Astrocyte (in vitro differentiated cells and primary cell): ENCODE data around the gene DNAJC11. TPM values are rescaled to one million over a fixed set of nuclear protein-coding genes. Genes with fewer than 3 reads are reported as not detected.

ENCODE experiments used
- DNase-seq: peaks from one replicate; pipeline ENCODE4 v3.0.0-alpha.2; 2010; ENCODE audit warnings: low read depth
- FAIRE-seq: peaks from 2 replicates; lab custom pipeline; 2011; peaks lifted over from hg19 to GRCh38; lab: Jason Lieb, UNC
- H2AFZ ChIP-seq: 2 replicates; pipeline ENCODE4 v1.6.0; 2012; ENCODE audit warnings: low read depth, low read length, inconsistent platforms
- H3K27ac ChIP-seq: 2 replicates; pipeline ENCODE4 v1.5.1; 2011; ENCODE audit warnings: low read depth, low read length, inconsistent platforms
- H3K27me3 ChIP-seq: 2 replicates; pipeline ENCODE4 v1.6.0; 2011; ENCODE audit warnings: low read length, inconsistent platforms; ENCODE audit not compliant: insufficient read depth
- H3K36me3 ChIP-seq: 2 replicates; pipeline ENCODE4 v1.5.1; 2011; ENCODE audit warnings: low read length, inconsistent platforms; ENCODE audit not compliant: insufficient read depth
- H3K4me1 ChIP-seq: 2 replicates; pipeline ENCODE4 v1.5.1; 2011; ENCODE audit warnings: low read length, inconsistent platforms; ENCODE audit not compliant: insufficient read depth
- H3K4me2 ChIP-seq: 2 replicates; pipeline ENCODE4 v1.6.0; 2012; ENCODE audit warnings: low read length, inconsistent platforms
- H3K4me3 ChIP-seq: 2 replicates; pipeline ENCODE4 v1.5.1; 2011; ENCODE audit warnings: low read depth, mild to moderate bottlenecking, low read length, inconsistent platforms; ENCODE audit not compliant: insufficient read depth
- H3K79me2 ChIP-seq: 2 replicates; pipeline ENCODE4 v1.6.0; 2012; ENCODE audit warnings: mild to moderate bottlenecking, low read length, inconsistent platforms; ENCODE audit not compliant: insufficient read depth
- H3K9ac ChIP-seq: 2 replicates; pipeline ENCODE4 v1.6.0; 2012; ENCODE audit warnings: mild to moderate bottlenecking, low read length, inconsistent platforms
- H3K9me3 ChIP-seq: 2 replicates; pipeline ENCODE4 v1.5.1; 2012; ENCODE audit warnings: low read depth, mild to moderate bottlenecking, low read length, inconsistent platforms; ENCODE audit not compliant: insufficient read depth
- H4K20me1 ChIP-seq: 2 replicates; pipeline ENCODE4 v1.6.0; 2012; ENCODE audit warnings: low read length, inconsistent platforms; ENCODE audit not compliant: insufficient read depth
- H3K27ac Mint-ChIP-seq: one replicate; pipeline ENCODE4 v1.8.0; 2021; ENCODE audit warnings: mild to moderate bottlenecking, mixed read lengths; ENCODE audit not compliant: unreplicated experiment
- H3K27me3 Mint-ChIP-seq: one replicate; pipeline ENCODE4 v1.8.0; 2021; ENCODE audit warnings: low read depth, mixed read lengths; ENCODE audit not compliant: unreplicated experiment
- H3K36me3 Mint-ChIP-seq: one replicate; pipeline ENCODE4 v1.8.0; 2021; ENCODE audit warnings: low read depth, mixed read lengths; ENCODE audit not compliant: unreplicated experiment
- H3K4me1 Mint-ChIP-seq: one replicate; pipeline ENCODE4 v1.8.0; 2021; ENCODE audit warnings: low read depth, mixed read lengths; ENCODE audit not compliant: unreplicated experiment
- H3K4me3 Mint-ChIP-seq: one replicate; pipeline ENCODE4 v1.8.0; 2021; ENCODE audit warnings: mild to moderate bottlenecking, moderate library complexity, mixed read lengths; ENCODE audit not compliant: unreplicated experiment
- H3K9me3 Mint-ChIP-seq: one replicate; pipeline ENCODE4 v1.8.0; 2021; ENCODE audit warnings: mild to moderate bottlenecking, mixed read lengths; ENCODE audit not compliant: unreplicated experiment
- CTCF ChIP-seq: IDR thresholded peaks from 2 replicates; pipeline ENCODE4 v1.5.1; 2011; ENCODE audit warnings: low read depth, mild to moderate bottlenecking, inconsistent platforms, low read length, moderate library complexity; ENCODE audit not compliant: insufficient read depth
- EZH2 ChIP-seq: IDR thresholded peaks from 2 replicates; pipeline ENCODE4 v1.6.1; 2012; ENCODE audit warnings: mild to moderate bottlenecking, low read length, inconsistent platforms; ENCODE audit not compliant: insufficient read depth
- total RNA-seq: library from RNA; stranded (reverse); gene quantifications from 2 replicates; pipeline ENCODE4 v1.2.1, GENCODE V29; 2021

The DNAJC11 gene
- total RNA-seq, 1 donor from 2014 or later: 63.9 TPM

GRCh38 chr1:6586404-6586816 lies 115.2 kb downstream of the DNAJC11 start:
- H3K79me2 ChIP-seq: peaks cover 30% of the 10 kb centered on the region
- FAIRE-seq (no peak), DNase-seq (no peak)
- H3K27ac ChIP-seq: no peak overlapping the region
- H3K9me3 ChIP-seq: no peaks in the 10 kb centered on the region
- Mint-ChIP-seq H3K9me3 (no peaks in the 10 kb centered on the region), H3K36me3 (peaks cover 15% of the 10 kb centered on the region), H3K4me3 (no peak overlapping the region), H3K27me3 (no peaks in the 10 kb centered on the region), H3K4me1 (peaks cover 8% of the 10 kb centered on the region), H3K27ac (no peak overlapping the region)
- peaks cover 7% of the 10 kb centered on the region for H3K36me3 ChIP-seq
- H3K4me1 ChIP-seq: no peaks in the 10 kb centered on the region
- TF ChIP-seq CTCF: no peak
- TF ChIP-seq EZH2: no peak
- H4K20me1 ChIP-seq: peaks cover 72% of the 10 kb centered on the region
- H3K4me3 ChIP-seq: no peak overlapping the region
- H3K4me2 ChIP-seq: no peak overlapping the region
- H3K27me3 ChIP-seq: no peaks in the 10 kb centered on the region
- no peak overlapping the region for H3K9ac ChIP-seq
- H2AFZ ChIP-seq: no peak overlapping the region

DNA sequence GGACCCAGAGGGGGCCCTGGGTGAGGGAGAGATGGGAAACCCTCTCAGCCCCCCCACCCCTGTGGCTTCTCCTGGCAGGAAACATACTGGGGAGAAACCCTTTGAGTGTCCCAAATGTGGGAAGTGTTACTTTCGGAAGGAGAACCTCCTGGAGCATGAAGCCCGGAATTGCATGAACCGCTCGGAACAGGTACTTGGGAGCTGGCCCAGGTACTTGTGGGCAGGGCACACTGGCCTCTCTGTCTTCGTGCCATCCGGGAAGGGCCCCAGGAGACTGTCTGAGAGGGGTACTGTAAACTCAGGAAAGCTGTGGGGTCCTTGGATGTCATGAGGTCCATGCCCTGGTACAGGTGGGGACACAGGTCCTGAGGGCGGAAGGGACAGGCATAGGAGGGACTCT lies 115.8 kb downstream of the DNAJC11 start:
- H3K79me2 ChIP-seq: peaks cover 30% of the 10 kb centered on the region
- DNase-seq (no peak), FAIRE-seq (no peak)
- Mint-ChIP-seq H3K4me3 (no peak overlapping the region), H3K27ac (no peak overlapping the region), H3K4me1 (peaks cover 11% of the 10 kb centered on the region), H3K36me3 (peaks cover 15% of the 10 kb centered on the region), H3K9me3 (no peaks in the 10 kb centered on the region), H3K27me3 (no peaks in the 10 kb centered on the region)
- H3K27ac ChIP-seq: no peak overlapping the region
- H3K4me1 ChIP-seq: peaks cover 3% of the 10 kb centered on the region
- H3K9ac ChIP-seq: no peak overlapping the region
- peaks cover 72% of the 10 kb centered on the region for H4K20me1 ChIP-seq
- H3K4me3 ChIP-seq: no peak overlapping the region
- TF ChIP-seq CTCF: no peak
- no peak for TF ChIP-seq EZH2
- H2AFZ ChIP-seq: no peak overlapping the region
- H3K9me3 ChIP-seq: no peaks in the 10 kb centered on the region
- no peak overlapping the region for H3K4me2 ChIP-seq
- H3K27me3 ChIP-seq: no peaks in the 10 kb centered on the region
- peaks cover 7% of the 10 kb centered on the region for H3K36me3 ChIP-seq

DNA sequence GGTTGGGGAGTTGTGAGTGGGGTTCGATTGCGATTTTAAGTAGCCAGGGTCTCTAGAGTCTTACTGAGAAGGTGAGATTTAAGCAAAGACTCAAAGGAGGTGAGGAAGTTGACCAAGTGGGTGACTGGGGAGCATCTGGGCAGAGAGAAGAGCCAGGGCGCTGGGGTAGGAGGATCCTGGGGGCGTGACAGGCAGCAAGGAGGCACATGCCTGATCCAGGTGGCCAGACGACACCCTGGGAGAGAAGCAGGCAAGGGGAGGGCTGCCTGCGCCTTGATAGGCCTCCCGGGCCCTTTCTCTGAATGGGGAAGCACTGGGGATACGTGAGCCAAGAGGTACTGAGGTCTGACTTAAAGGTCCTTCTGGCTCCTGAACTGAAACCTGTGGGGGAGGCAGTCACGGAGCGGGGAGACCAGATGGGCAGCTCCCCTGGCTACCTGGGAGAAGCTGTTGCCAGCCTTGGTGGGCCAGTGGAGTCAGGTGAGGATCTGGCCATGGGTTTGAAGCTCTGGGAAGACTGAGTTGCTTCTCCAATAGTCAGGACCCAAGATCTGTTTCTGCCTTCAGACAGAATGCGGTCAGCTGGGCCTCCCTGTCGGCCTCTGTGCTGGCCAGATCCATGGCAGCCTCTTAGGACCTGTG lies 116.4 kb downstream of the DNAJC11 start:
- DNase-seq: no peak
- no peak overlapping the region for H3K4me3 Mint-ChIP-seq
- Histone ChIP-seq H3K9ac (no peak overlapping the region), H3K27me3 (no peaks in the 10 kb centered on the region), H3K4me2 (no peak overlapping the region), H3K36me3 (peaks cover 6% of the 10 kb centered on the region), H2AFZ (no peak overlapping the region), H3K9me3 (no peaks in the 10 kb centered on the region), H4K20me1 (peaks cover 70% of the 10 kb centered on the region), H3K4me3 (no peak overlapping the region), H3K27ac (no peak overlapping the region), H3K4me1 (peaks cover 8% of the 10 kb centered on the region), H3K79me2 (peaks cover 32% of the 10 kb centered on the region)
- H3K27ac Mint-ChIP-seq: no peak overlapping the region
- no peaks in the 10 kb centered on the region for H3K27me3 Mint-ChIP-seq
- H3K4me1 Mint-ChIP-seq: peaks cover 11% of the 10 kb centered on the region
- TF ChIP-seq EZH2 (no peak), CTCF (no peak)
- peaks cover 13% of the 10 kb centered on the region for H3K36me3 Mint-ChIP-seq
- FAIRE-seq: no peak
- H3K9me3 Mint-ChIP-seq: no peaks in the 10 kb centered on the region
